HG02588 (cell line): ENCODE measurements around the gene PCDHA12.
"Not testable (repeated sequence)": the region's sequence is repeated elsewhere in the genome, so short reads cannot be mapped to it uniquely, and the experiment has no call there.

Experiments used
- ATAC-seq: cut with Tn5 transposase; IDR thresholded peaks from one replicate; pipeline ENCODE4 v1.9.1; 2021; ENCODE audit warnings: mild to moderate bottlenecking, moderate library complexity; ENCODE audit not compliant: unreplicated experiment

PCDHA12 gene

GRCh38 chr5:140875085-140876065 lies at the start of gene PCDHA12:
Gene PCDHA12 (plus strand): TSS chr5:140875308. CDS start chr5:140875473, 165 bp downstream.
- no peak for ATAC-seq

- no peak for ATAC-seq
Measured at GRCh38 chr5:140827704-140828361, 47.3 kb upstream of the PCDHA12 start, which contains the start of gene PCDHA6. Gene PCDHA6 (plus strand): TSS chr5:140827960. CDS start chr5:140828092, 132 bp downstream.

- ATAC-seq, result no peak
Measured at GRCh38 chr5:140828362-140828737, 46.8 kb upstream of the PCDHA12 start.

GRCh38 chr5:140829511-140830501 lies 45.3 kb upstream of the PCDHA12 start:
- not testable (repeated sequence) for ATAC-seq

- no peak for ATAC-seq
Measured at GRCh38 chr5:140833993-140834392, 41.1 kb upstream of the PCDHA12 start, which contains the start of gene PCDHA7. Gene PCDHA7 (plus strand): TSS chr5:140834269. CDS start chr5:140834384, 115 bp downstream.

- ATAC-seq, result not testable (repeated sequence)
Measured at GRCh38 chr5:140834439-140835008, 40.6 kb upstream of the PCDHA12 start.

GRCh38 chr5:140835622-140836510 lies 39.2 kb upstream of the PCDHA12 start:
- no peak for ATAC-seq

- ATAC-seq, result no peak
Measured at GRCh38 chr5:140840978-140841962, 33.8 kb upstream of the PCDHA12 start, which contains the start of gene PCDHA8. Gene PCDHA8 (plus strand): TSS chr5:140841187. CDS start chr5:140841322, 135 bp downstream.

- ATAC-seq, result no peak
Measured at GRCh38 chr5:140842798-140843733, 32.0 kb upstream of the PCDHA12 start.

GRCh38 chr5:140848139-140849102 lies 26.7 kb upstream of the PCDHA12 start, which contains the start of gene PCDHA9:
Gene PCDHA9 (plus strand): TSS chr5:140848382. CDS start chr5:140848496, 114 bp downstream.
- ATAC-seq, result not testable (repeated sequence)

- not testable (repeated sequence) for ATAC-seq
Measured at GRCh38 chr5:140849831-140850634, 25.1 kb upstream of the PCDHA12 start.

GRCh38 chr5:140855772-140856674 lies 19.1 kb upstream of the PCDHA12 start, which contains the start of gene PCDHA10:
Gene PCDHA10 (plus strand): TSS chr5:140855897. CDS start chr5:140856049, 152 bp downstream.
- ATAC-seq, result no peak
